Spinal cord (tissue), 10 donors: ENCODE results near the gene PRKAR1A. TPM values are rescaled to one million over a fixed set of nuclear protein-coding genes. Genes with fewer than 3 reads are reported as not detected.
"Not testable (repeated sequence)": the region's sequence is repeated elsewhere in the genome, so short reads cannot be mapped to it uniquely, and the experiment has no call there.

ENCODE experiments used
- DNase-seq, 6 donors: peaks; one replicate each; pipeline versions ENCODE4 v3.0.0 to v3.0.0-alpha.2; 2013 to 2015; ENCODE audit warnings: low spot score in 6 of 6, low read depth in 4 of 6
- H3K27ac ChIP-seq: one replicate; pipeline ENCODE4 v1.5.1; 2013; ENCODE audit warnings: low read depth, low read length, control low read depth
- H3K27me3 ChIP-seq: one replicate; pipeline ENCODE4 v1.6.1; 2013; ENCODE audit warnings: low read length; ENCODE audit not compliant: control insufficient read depth, insufficient read depth
- H3K36me3 ChIP-seq: one replicate; pipeline ENCODE4 v1.6.1; 2013; ENCODE audit warnings: low read length; ENCODE audit not compliant: control insufficient read depth, insufficient read depth
- H3K4me1 ChIP-seq: one replicate; pipeline ENCODE4 v1.6.1; 2013; ENCODE audit warnings: low read length; ENCODE audit not compliant: control insufficient read depth, insufficient read depth
- H3K4me3 ChIP-seq: one replicate; pipeline ENCODE4 v1.5.1; 2013; ENCODE audit warnings: low read depth, low read length, control low read depth
- H3K9me3 ChIP-seq: one replicate; pipeline ENCODE4 v1.6.1; 2013; ENCODE audit warnings: low read length; ENCODE audit not compliant: control insufficient read depth, insufficient read depth
- WGBS: methylation state at CpG from one replicate; pipeline ENCODE4 v1.1.5; 2013; ENCODE audit warnings: missing lambda C conversion rate; ENCODE audit not compliant: insufficient coverage; 5-methylcytosine and 5-hydroxymethylcytosine counted together
- polyA plus RNA-seq, 2 donors: library from polyadenylated mRNA; unstranded; fragments of 120-200 nt; gene quantifications; one replicate each; pipeline ENCODE4 v1.2.1, GENCODE V29; 2013; ENCODE audit not compliant: insufficient read length in 2 of 2
- total RNA-seq, 2 donors: library from RNA; depleted of rRNA in 1 of 2; stranded (reverse); fragments of 120-200 nt in 1 of 2; fragments of >200 nt in 1 of 2; gene quantifications; one replicate each; pipeline versions ENCODE4 v1.2.3 to v1.2.4, GENCODE V29; 2013 to 2014
- donor health status: healthy.

The PRKAR1A gene
- total and polyA plus RNA-seq, 4 donors: 245 to 397 (median 310) TPM

- WGBS: 61% methylated on average over 6 of the region's 9 CpGs
- peak in 2 of 6 donors; percentile 64 to 69 for DNase-seq
- Histone ChIP-seq H3K4me3 (no peak overlapping the region), H3K9me3 (no peaks in the 10 kb centered on the region), H3K36me3 (no peaks in the 10 kb centered on the region), H3K27me3 (no peaks in the 10 kb centered on the region), H3K4me1 (peaks cover 15% of the 10 kb centered on the region), H3K27ac (no peak overlapping the region)
These were observed 2.8 kb upstream of the PRKAR1A start for GRCh38 chr17:68509141-68510057.

DNA sequence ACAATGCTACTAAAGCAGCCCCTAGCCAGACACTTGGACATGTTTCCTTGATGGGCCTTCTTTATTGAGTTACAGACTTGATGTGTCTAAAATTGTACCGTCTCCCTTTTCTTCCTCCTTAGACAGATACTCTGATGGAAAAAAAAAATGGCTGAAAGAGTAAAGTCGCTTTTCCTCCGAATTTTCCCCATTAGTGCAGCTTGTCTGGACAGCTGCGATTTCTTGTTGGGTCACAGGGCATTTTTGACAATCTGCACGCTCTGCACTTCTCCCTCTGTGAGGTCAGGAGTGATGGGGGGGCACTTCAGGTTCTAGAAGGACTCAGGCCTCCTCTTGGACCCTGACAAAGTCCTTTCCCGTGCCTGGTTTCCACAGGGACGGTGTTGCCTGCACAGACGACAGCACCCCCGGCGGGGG is 968 bp upstream of the PRKAR1A start:
- H3K36me3 ChIP-seq: no peaks in the 10 kb centered on the region
- peak in 3 of 6 donors; percentile 26 to 81 (median 61) for DNase-seq
- WGBS: 0% methylated on average over 8 of the region's 10 CpGs
- H3K27ac ChIP-seq: peak overlapping the region; percentile 100
- H3K9me3 ChIP-seq: no peaks in the 10 kb centered on the region
- H3K4me1 ChIP-seq: peaks cover 18% of the 10 kb centered on the region
- H3K27me3 ChIP-seq: no peaks in the 10 kb centered on the region
- peak overlapping the region; percentile 98 for H3K4me3 ChIP-seq

DNA sequence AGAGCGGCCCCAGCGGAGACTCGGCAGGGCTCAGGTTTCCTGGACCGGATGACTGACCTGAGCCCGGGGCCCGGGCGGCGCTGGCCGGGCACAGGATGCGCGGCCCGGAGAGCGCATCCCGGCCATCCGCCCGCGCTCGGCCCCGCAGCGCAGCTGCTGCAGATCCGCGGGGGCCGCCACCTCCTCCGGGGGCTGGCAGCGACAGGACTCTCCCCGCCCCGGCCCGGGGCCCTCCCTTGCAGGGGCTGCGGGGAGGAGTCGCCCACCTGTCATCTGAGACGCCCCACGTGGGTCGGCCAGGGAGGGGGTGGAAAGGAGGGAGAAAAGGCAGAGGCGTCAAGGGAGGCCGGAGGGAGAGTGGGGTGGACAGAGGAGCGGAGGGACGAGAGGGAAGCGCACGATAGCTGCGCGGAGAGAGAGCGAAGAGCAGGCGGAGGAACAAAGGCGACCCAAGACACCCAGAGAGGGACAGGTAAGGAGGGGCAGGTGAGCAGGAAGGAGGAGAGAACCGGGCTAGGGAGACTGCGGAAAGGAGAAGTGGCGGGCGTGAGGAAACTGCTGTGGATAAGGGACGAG is 471 bp upstream of the PRKAR1A start:
- H3K4me3 ChIP-seq: peak overlapping the region; percentile 98
- WGBS: under 1% methylated on average over 48 of the region's 49 CpGs
- peaks cover 18% of the 10 kb centered on the region for H3K4me1 ChIP-seq
- peak in 5 of 6 donors; percentile 69 to 97 (median 83) for DNase-seq
- peak overlapping the region; percentile 100 for H3K27ac ChIP-seq
- H3K27me3 ChIP-seq: no peaks in the 10 kb centered on the region
- H3K9me3 ChIP-seq: no peaks in the 10 kb centered on the region
- H3K36me3 ChIP-seq: no peaks in the 10 kb centered on the region

DNA sequence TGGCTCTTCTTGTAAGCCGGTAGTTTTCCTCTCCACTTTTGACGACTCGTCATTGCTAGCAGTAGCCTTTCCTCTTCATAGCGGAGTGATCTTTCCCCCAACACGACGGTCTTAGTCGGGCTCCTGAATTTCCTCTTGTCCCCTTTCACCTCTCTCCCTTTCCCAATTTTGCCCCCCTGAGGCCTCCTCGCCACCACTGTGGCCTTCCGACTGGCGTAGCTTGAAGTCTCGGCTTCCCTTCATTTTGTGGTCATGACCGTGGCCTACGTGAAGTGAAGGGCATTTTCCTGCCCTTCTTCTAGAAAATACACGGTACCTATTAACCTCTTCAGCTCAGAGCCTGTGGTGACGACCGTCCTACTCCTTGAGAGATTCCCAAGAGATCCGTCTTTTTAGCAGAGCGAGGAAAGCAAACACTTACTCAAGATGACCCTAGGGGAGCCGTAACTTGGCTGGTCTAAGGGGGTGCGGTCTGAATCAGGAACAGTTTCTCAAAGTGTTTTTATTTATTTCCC is 787 bp downstream of the PRKAR1A start:
- Histone ChIP-seq H3K4me3 (peak overlapping the region; percentile 98), H3K36me3 (peaks cover 3% of the 10 kb centered on the region), H3K27me3 (no peaks in the 10 kb centered on the region), H3K4me1 (peaks cover 18% of the 10 kb centered on the region), H3K27ac (peak overlapping the region; percentile 100), H3K9me3 (no peaks in the 10 kb centered on the region)
- peak in 4 of 6 donors; percentile 28 to 58 (median 34) for DNase-seq
- 0% methylated on average over 16 of the region's 20 CpGs for WGBS

GRCh38 chr17:68513932-68514331 is 1.7 kb downstream of the PRKAR1A start:
- no peak for DNase-seq
- Histone ChIP-seq H3K4me1 (peaks cover 18% of the 10 kb centered on the region), H3K4me3 (peak overlapping the region; percentile 98), H3K9me3 (no peaks in the 10 kb centered on the region), H3K27ac (peak overlapping the region; percentile 100), H3K36me3 (peaks cover 7% of the 10 kb centered on the region), H3K27me3 (no peaks in the 10 kb centered on the region)
- 0% methylated on average over 1 of the region's 3 CpGs for WGBS

DNA sequence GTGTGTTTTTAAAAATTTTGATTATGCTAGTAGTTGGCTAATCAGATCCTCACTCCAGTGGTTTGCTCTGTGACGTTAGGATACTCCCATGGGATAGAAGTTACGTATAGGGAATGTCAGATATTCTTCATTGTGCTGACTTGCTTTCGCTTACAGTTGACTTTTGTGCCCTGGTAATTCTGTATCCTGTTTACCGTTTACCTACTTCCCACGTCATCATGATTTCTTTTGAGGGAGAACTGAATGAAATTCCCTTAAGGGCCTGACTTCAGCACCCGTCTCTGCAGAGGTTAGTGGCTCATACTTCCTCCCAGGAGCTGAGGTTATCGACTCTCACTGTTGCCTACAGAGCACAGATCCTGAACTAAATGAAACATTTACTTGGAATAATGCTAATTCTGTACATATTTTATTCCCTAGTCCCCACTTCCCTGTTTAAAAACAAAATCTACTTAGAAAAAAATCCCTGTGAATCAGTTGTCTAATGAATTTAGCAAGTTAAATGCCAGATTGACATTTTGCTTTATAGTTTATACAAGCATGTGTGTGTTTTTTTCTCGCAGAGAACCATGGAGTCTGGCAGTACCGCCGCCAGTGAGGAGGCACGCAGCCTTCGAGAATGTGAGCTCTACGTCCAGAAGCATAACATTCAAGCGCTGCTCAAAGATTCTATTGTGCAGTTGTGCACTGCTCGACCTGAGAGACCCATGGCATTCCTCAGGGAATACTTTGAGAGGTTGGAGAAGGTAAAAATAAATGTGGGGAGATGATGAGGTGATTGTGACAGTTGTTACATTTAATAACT is 2.8 kb downstream of the PRKAR1A start:
- DNase-seq: peak in 1 of 6 donors; percentile 30
- Histone ChIP-seq H3K4me1 (peaks cover 11% of the 10 kb centered on the region), H3K4me3 (peak overlapping the region; percentile 98)

DNA sequence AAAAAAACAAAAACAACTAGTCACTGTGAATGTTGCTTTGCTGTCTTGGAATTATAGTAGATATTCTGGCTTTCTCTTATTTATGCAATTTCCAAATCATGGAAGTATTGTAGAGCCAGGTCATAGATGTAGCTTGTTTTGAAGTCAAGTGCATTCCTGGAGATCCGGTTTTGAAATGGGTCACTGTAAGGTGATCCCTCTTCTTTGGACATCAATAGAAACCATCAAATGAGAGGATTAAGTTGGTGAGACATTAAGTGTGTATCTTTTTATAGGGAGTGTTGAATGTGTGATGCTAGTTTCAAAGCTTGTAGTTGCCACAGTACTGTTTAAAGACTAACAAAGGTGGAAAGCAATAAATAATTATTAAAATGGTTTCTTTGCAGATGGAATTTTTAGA is 4.5 kb downstream of the PRKAR1A start:
- DNase-seq: no peak
- no peaks in the 10 kb centered on the region for H3K9me3 ChIP-seq
- H3K27ac ChIP-seq: no peak overlapping the region
- H3K27me3 ChIP-seq: no peaks in the 10 kb centered on the region
- H3K4me1 ChIP-seq: peaks cover 3% of the 10 kb centered on the region
- H3K36me3 ChIP-seq: peaks cover 9% of the 10 kb centered on the region
- WGBS: 100% methylated on average over 1 of the region's 1 CpG
- no peak overlapping the region for H3K4me3 ChIP-seq

More for the DNA sequence above, 2.8 kb downstream of the PRKAR1A start:
- peaks cover 7% of the 10 kb centered on the region for H3K36me3 ChIP-seq
- no peaks in the 10 kb centered on the region for H3K27me3 ChIP-seq
- no peaks in the 10 kb centered on the region for H3K9me3 ChIP-seq
- 18% methylated on average over 7 of the region's 15 CpGs for WGBS
- peak overlapping the region; percentile 68 for H3K27ac ChIP-seq

GRCh38 chr17:68517605-68518004 is 5.4 kb downstream of the PRKAR1A start:
- not testable (repeated sequence) for H3K27ac ChIP-seq, H3K9me3 ChIP-seq, H3K27me3 ChIP-seq, H3K4me1 ChIP-seq, DNase-seq, H3K4me3 ChIP-seq
- peaks cover 11% of the 10 kb centered on the region for H3K36me3 ChIP-seq
- WGBS: 100% methylated on average over 3 of the region's 3 CpGs
